ENCODE data around the gene FOLR1.
"Not testable (repeated sequence)": the region's sequence is repeated elsewhere in the genome, so short reads cannot be mapped to it uniquely, and the experiment has no call there.

Gene FOLR1

GRCh38 chr11:72191961-72192381 is at the start of gene FOLR1:
TSS of gene FOLR1 (plus strand) at chr11:72192140. CDS start at chr11:72192174, 34 bp downstream.
- no peak for DNase-seq (ENCODE audit: low read depth in 2 of 2)

- not testable (repeated sequence) for DNase-seq (ENCODE audit: low read depth in 2 of 2)
These were observed 49.4 kb upstream of the FOLR1 start for GRCh38 chr11:72142543-72142942.

GRCh38 chr11:72144807-72145565 is 47.0 kb upstream of the FOLR1 start:
- no peak for DNase-seq (ENCODE audit: low read depth in 2 of 2)

- DNase-seq (ENCODE audit: low read depth in 2 of 2) = no peak
These were observed 45.3 kb upstream of the FOLR1 start for GRCh38 chr11:72146625-72147024.

GRCh38 chr11:72150882-72151281 is 41.1 kb upstream of the FOLR1 start:
- no peak for DNase-seq (ENCODE audit: low read depth in 2 of 2)

- not testable (repeated sequence) for DNase-seq (ENCODE audit: low read depth in 2 of 2)
These were observed 38.1 kb upstream of the FOLR1 start for GRCh38 chr11:72153874-72154273.

- no peak for DNase-seq (ENCODE audit: low read depth in 2 of 2)
These were observed 37.1 kb upstream of the FOLR1 start for GRCh38 chr11:72154816-72155215.

- DNase-seq (ENCODE audit: low read depth in 2 of 2) = no peak
These were observed 36.2 kb upstream of the FOLR1 start for GRCh38 chr11:72155751-72156150.

- DNase-seq (ENCODE audit: low read depth in 2 of 2) = no peak
These were observed 34.8 kb upstream of the FOLR1 start for GRCh38 chr11:72157131-72157530.

- no peak for DNase-seq (ENCODE audit: low read depth in 2 of 2)
These were observed 31.6 kb upstream of the FOLR1 start for GRCh38 chr11:72160319-72160718.

- DNase-seq (ENCODE audit: low read depth in 2 of 2) = no peak
These were observed 28.9 kb upstream of the FOLR1 start for GRCh38 chr11:72162891-72163492.

GRCh38 chr11:72164187-72164586 is 27.8 kb upstream of the FOLR1 start:
- DNase-seq (ENCODE audit: low read depth in 2 of 2) = not testable (repeated sequence)

- DNase-seq (ENCODE audit: low read depth in 2 of 2) = not testable (repeated sequence)
These were observed 22.8 kb upstream of the FOLR1 start for GRCh38 chr11:72169046-72169555.

- DNase-seq (ENCODE audit: low read depth in 2 of 2) = not testable (repeated sequence)
These were observed 22.2 kb upstream of the FOLR1 start for GRCh38 chr11:72169754-72170153.

GRCh38 chr11:72172043-72172442 is 19.9 kb upstream of the FOLR1 start:
- DNase-seq (ENCODE audit: low read depth in 2 of 2) = not testable (repeated sequence)

- no peak for DNase-seq (ENCODE audit: low read depth in 2 of 2)
These were observed 18.6 kb upstream of the FOLR1 start for GRCh38 chr11:72173291-72173690.

GRCh38 chr11:72174302-72175070 is 17.5 kb upstream of the FOLR1 start:
- no peak for DNase-seq (ENCODE audit: low read depth in 2 of 2)

- no peak for DNase-seq (ENCODE audit: low read depth in 2 of 2)
These were observed 14.3 kb upstream of the FOLR1 start for GRCh38 chr11:72177656-72178055.

GRCh38 chr11:72179049-72179803 is 12.7 kb upstream of the FOLR1 start:
- no peak for DNase-seq (ENCODE audit: low read depth in 2 of 2)

GRCh38 chr11:72179804-72180396 is 12.0 kb upstream of the FOLR1 start:
- no peak for DNase-seq (ENCODE audit: low read depth in 2 of 2)

- DNase-seq (ENCODE audit: low read depth in 2 of 2) = not testable (repeated sequence)
These were observed 10.9 kb upstream of the FOLR1 start for GRCh38 chr11:72180892-72181552.

Measured in stimulated activated CD4-positive, alpha-beta T cell treated with anti-CD3 and anti-CD28 coated beads, Interleukin-15, amount 100 ng/mL, for 48 hours (primary cell).